ENCODE measurements around the gene INMT. TPM values are rescaled to one million over a fixed set of nuclear protein-coding genes. Genes with fewer than 3 reads are reported as not detected.
A peak's percentile ranks its signal among the peaks of the same experiment; 100 is the strongest.

The INMT gene
- total and polyA plus RNA-seq, 4 donors, result 0.35 to 11.6 (median 3.3) TPM

DNA sequence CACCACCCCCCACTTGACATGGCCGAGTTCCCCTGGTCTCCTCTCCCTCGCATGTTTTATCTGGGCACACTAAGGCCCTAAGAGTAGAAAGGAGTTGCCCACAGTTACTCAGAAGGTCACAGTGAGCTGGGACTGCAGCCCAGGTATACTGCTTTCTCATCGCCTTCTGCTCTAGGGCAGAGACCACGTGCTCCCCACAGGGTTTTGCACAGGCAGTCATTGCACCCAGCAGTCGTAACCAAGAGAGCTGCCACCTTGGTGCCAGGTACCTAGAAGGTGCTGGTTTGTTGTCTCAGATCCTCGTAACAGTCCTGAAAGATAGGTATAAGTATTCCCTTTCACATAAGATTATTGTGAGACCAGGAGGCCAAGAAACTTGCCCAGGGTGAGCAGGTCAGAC is 21.0 kb downstream of the INMT start:
- no peak overlapping the region for H3K27ac ChIP-seq (ENCODE audit: low read depth, low read length)
- no peak overlapping the region for H3K4me3 ChIP-seq (ENCODE audit: low read depth, low read length)
- no peaks in the 10 kb centered on the region for H3K36me3 ChIP-seq (ENCODE audit: control insufficient read depth, insufficient read depth, low read length)
- no peaks in the 10 kb centered on the region for H3K27me3 ChIP-seq (ENCODE audit: control insufficient read depth, insufficient read depth, low read length)
- whole genome bisulfite sequencing (ENCODE audit: insufficient coverage), result 92% methylated on average over 4 of the region's 6 CpGs
- no peak for DNase-seq (ENCODE audit: low read depth in 4 of 6, low spot score in 6 of 6)
- H3K9me3 ChIP-seq (ENCODE audit: control insufficient read depth, insufficient read depth, low read length), result no peaks in the 10 kb centered on the region
- H3K4me1 ChIP-seq (ENCODE audit: control insufficient read depth, insufficient read depth, low read length), result peaks cover 11% of the 10 kb centered on the region

DNA sequence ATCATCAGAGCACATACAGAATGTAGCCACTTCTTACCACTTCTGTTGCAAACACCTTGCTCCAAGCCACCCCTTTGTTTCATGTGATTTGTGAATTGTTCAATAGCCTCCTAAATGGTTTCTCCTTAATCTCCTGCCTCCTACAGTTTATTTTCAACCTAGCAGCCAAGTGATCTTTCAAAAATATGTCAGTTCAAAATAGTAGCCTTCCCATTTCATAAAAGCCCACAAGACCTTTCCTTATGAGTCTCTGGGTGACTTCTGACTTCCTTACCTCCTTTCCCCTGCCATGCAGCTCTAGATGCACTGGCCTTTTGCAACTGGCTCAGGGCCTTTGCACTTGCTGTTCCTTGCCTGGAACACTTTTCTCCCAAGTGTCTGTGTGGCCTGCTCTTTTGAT is 24.1 kb downstream of the INMT start:
- H3K27ac ChIP-seq (ENCODE audit: low read depth, low read length), result no peak overlapping the region
- H3K36me3 ChIP-seq (ENCODE audit: control insufficient read depth, insufficient read depth, low read length), result peaks cover 6% of the 10 kb centered on the region
- H3K27me3 ChIP-seq (ENCODE audit: control insufficient read depth, insufficient read depth, low read length), result no peaks in the 10 kb centered on the region
- no peak for DNase-seq (ENCODE audit: low read depth in 4 of 6, low spot score in 6 of 6)
- no peak overlapping the region for H3K4me3 ChIP-seq (ENCODE audit: low read depth, low read length)
- H3K4me1 ChIP-seq (ENCODE audit: control insufficient read depth, insufficient read depth, low read length), result peaks cover 10% of the 10 kb centered on the region
- no peaks in the 10 kb centered on the region for H3K9me3 ChIP-seq (ENCODE audit: control insufficient read depth, insufficient read depth, low read length)

- DNase-seq (ENCODE audit: low read depth in 4 of 6, low spot score in 6 of 6), result no peak
- Histone ChIP-seq H3K27ac (ENCODE audit: low read depth, low read length) (no peak overlapping the region), H3K9me3 (ENCODE audit: control insufficient read depth, insufficient read depth, low read length) (no peaks in the 10 kb centered on the region), H3K4me3 (ENCODE audit: low read depth, low read length) (no peak overlapping the region), H3K4me1 (ENCODE audit: control insufficient read depth, insufficient read depth, low read length) (peaks cover 5% of the 10 kb centered on the region), H3K27me3 (ENCODE audit: control insufficient read depth, insufficient read depth, low read length) (no peaks in the 10 kb centered on the region), H3K36me3 (ENCODE audit: control insufficient read depth, insufficient read depth, low read length) (peaks cover 8% of the 10 kb centered on the region)
- WGBS (ENCODE audit: insufficient coverage), result 88% methylated on average over 2 of the region's 4 CpGs
These were observed 25.0 kb downstream of the INMT start for GRCh38 chr7:30776971-30777370.

DNA sequence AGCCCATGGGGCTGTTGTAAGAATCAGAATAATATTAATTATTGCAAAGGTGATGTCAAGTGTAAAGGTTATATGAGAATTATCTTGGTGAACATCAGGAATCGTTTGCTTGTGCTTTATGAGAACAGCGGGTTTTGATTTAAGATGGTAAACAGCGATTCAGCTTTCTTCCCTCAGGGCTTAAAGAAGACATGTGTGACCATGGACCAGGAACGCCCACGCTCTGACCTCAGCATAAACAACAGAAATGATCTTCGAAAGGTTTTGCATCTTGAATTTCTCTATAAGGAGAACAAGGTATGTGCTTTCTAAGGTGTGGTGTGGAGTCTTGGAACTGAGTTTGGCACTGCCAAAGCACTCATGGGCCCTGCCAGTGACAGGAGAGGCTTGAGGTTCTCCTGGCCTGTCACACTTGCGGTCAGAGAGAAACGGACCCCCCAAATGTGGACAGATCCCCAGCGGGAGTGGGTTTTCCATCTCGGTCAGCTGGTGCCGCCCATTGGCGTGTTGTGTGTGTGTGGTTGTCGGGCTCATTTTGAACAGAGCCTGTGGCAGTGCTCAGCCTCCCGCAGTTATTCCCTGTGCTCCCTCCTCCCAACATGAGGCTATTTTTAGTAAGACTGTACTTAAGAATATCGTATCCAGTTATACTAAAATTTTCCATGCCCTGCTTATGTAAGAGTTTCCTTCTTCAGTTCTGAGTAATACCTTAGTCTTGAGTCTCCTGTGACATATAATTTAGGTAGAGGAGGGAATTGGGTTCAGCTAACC is 26.5 kb downstream of the INMT start:
- Histone ChIP-seq H3K9me3 (ENCODE audit: control insufficient read depth, insufficient read depth, low read length) (no peaks in the 10 kb centered on the region), H3K27ac (ENCODE audit: low read depth, low read length) (no peak overlapping the region), H3K36me3 (ENCODE audit: control insufficient read depth, insufficient read depth, low read length) (peaks cover 12% of the 10 kb centered on the region), H3K27me3 (ENCODE audit: control insufficient read depth, insufficient read depth, low read length) (no peaks in the 10 kb centered on the region), H3K4me3 (ENCODE audit: low read depth, low read length) (no peak overlapping the region), H3K4me1 (ENCODE audit: control insufficient read depth, insufficient read depth, low read length) (peaks cover 4% of the 10 kb centered on the region)
- 95% methylated on average over 11 of the region's 15 CpGs for WGBS (ENCODE audit: insufficient coverage)
- DNase-seq (ENCODE audit: low read depth in 4 of 6, low spot score in 6 of 6), result no peak

- DNase-seq (ENCODE audit: low read depth in 4 of 6, low spot score in 6 of 6), result no peak
- no peak overlapping the region for H3K4me3 ChIP-seq (ENCODE audit: low read depth, low read length)
- 67% methylated on average over 1 of the region's 5 CpGs for WGBS (ENCODE audit: insufficient coverage)
- no peaks in the 10 kb centered on the region for H3K9me3 ChIP-seq (ENCODE audit: control insufficient read depth, insufficient read depth, low read length)
- H3K27me3 ChIP-seq (ENCODE audit: control insufficient read depth, insufficient read depth, low read length), result no peaks in the 10 kb centered on the region
- peaks cover 17% of the 10 kb centered on the region for H3K36me3 ChIP-seq (ENCODE audit: control insufficient read depth, insufficient read depth, low read length)
- peaks cover 4% of the 10 kb centered on the region for H3K4me1 ChIP-seq (ENCODE audit: control insufficient read depth, insufficient read depth, low read length)
- H3K27ac ChIP-seq (ENCODE audit: low read depth, low read length), result no peak overlapping the region
These were observed 27.6 kb downstream of the INMT start for GRCh38 chr7:30779574-30779973.

DNA sequence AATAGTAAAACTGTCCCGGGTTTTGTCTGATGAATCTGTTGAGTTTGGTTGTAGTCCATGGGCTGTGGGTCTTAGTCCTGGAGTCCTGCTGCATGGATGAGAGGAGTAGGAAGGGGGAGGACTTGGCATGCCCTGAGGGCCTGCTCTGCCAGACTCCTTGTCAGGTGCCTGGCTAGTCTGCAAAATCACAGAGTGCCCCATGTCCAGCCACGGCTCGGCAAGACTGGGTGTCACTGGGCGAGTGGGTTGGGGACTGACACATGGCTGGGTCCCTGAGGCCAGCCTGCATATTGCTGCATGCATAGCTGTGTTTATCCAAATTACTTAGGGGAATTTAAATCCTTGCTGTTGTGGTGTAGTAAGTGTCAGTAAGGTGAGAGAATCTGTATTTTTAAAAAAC is 29.0 kb downstream of the INMT start:
- H3K9me3 ChIP-seq (ENCODE audit: control insufficient read depth, insufficient read depth, low read length), result no peaks in the 10 kb centered on the region
- 81% methylated on average over 4 of the region's 4 CpGs for WGBS (ENCODE audit: insufficient coverage)
- peaks cover 4% of the 10 kb centered on the region for H3K4me1 ChIP-seq (ENCODE audit: control insufficient read depth, insufficient read depth, low read length)
- H3K27me3 ChIP-seq (ENCODE audit: control insufficient read depth, insufficient read depth, low read length), result no peaks in the 10 kb centered on the region
- peaks cover 23% of the 10 kb centered on the region for H3K36me3 ChIP-seq (ENCODE audit: control insufficient read depth, insufficient read depth, low read length)
- no peak overlapping the region for H3K27ac ChIP-seq (ENCODE audit: low read depth, low read length)
- no peak overlapping the region for H3K4me3 ChIP-seq (ENCODE audit: low read depth, low read length)
- no peak for DNase-seq (ENCODE audit: low read depth in 4 of 6, low spot score in 6 of 6)

DNA sequence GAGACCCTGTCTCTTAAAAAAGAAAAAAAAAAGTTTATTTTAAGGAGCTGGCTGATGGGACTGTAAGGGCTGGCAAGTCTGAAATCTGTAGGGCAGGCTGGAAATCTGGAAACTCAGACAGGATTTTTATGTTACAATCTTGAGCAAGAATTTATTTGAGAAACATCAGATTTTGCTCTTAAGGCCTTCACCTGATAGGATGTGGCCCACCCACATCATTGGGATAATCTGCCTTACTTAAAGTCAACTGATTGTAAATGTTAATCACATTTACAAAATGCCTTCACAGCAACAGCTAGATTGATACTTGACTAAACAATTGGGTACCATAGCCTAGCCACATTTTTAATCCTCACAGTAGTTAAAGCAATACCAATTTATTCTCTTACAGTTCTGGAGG is 30.8 kb downstream of the INMT start:
- Histone ChIP-seq H3K27ac (ENCODE audit: low read depth, low read length) (no peak overlapping the region), H3K9me3 (ENCODE audit: control insufficient read depth, insufficient read depth, low read length) (no peaks in the 10 kb centered on the region), H3K36me3 (ENCODE audit: control insufficient read depth, insufficient read depth, low read length) (peaks cover 26% of the 10 kb centered on the region), H3K4me1 (ENCODE audit: control insufficient read depth, insufficient read depth, low read length) (peaks cover 4% of the 10 kb centered on the region), H3K27me3 (ENCODE audit: control insufficient read depth, insufficient read depth, low read length) (no peaks in the 10 kb centered on the region), H3K4me3 (ENCODE audit: low read depth, low read length) (no peak overlapping the region)
- DNase-seq (ENCODE audit: low read depth in 4 of 6, low spot score in 6 of 6), result no peak

DNA sequence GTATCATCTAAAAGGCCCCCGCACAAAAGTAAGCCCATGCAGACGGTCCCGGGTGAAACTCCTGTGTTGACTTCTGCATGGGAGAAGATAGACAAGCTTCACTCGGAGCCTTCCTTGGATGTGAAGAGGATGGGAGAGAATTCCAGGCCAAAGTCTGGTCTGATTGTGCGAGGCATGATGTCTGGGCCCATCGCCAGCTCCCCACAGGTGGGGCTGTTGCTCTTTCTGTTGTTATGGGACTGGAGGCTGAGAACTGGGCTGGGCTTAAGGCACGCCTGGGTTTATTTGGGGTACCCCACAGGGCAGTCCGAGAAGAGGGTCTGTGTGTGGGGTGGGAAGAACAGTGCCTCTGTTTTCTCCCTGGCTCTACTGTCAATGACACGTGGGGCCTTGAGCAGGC is 33.9 kb downstream of the INMT start:
- no peaks in the 10 kb centered on the region for H3K27me3 ChIP-seq (ENCODE audit: control insufficient read depth, insufficient read depth, low read length)
- DNase-seq (ENCODE audit: low read depth in 4 of 6, low spot score in 6 of 6), result peak in 1 of 6 donors; percentile 40
- peaks cover 25% of the 10 kb centered on the region for H3K36me3 ChIP-seq (ENCODE audit: control insufficient read depth, insufficient read depth, low read length)
- no peak overlapping the region for H3K27ac ChIP-seq (ENCODE audit: low read depth, low read length)
- 74% methylated on average over 8 of the region's 9 CpGs for WGBS (ENCODE audit: insufficient coverage)
- H3K4me3 ChIP-seq (ENCODE audit: low read depth, low read length), result no peak overlapping the region
- H3K4me1 ChIP-seq (ENCODE audit: control insufficient read depth, insufficient read depth, low read length), result peaks cover 3% of the 10 kb centered on the region
- no peaks in the 10 kb centered on the region for H3K9me3 ChIP-seq (ENCODE audit: control insufficient read depth, insufficient read depth, low read length)

GRCh38 chr7:30787486-30787885 is 35.6 kb downstream of the INMT start:
- WGBS (ENCODE audit: insufficient coverage), result no CpG with 5 or more reads among the region's 1 CpG
- Histone ChIP-seq H3K4me1 (ENCODE audit: control insufficient read depth, insufficient read depth, low read length) (no peaks in the 10 kb centered on the region), H3K27ac (ENCODE audit: low read depth, low read length) (no peak overlapping the region), H3K36me3 (ENCODE audit: control insufficient read depth, insufficient read depth, low read length) (peaks cover 24% of the 10 kb centered on the region), H3K9me3 (ENCODE audit: control insufficient read depth, insufficient read depth, low read length) (no peaks in the 10 kb centered on the region), H3K27me3 (ENCODE audit: control insufficient read depth, insufficient read depth, low read length) (no peaks in the 10 kb centered on the region), H3K4me3 (ENCODE audit: low read depth, low read length) (no peak overlapping the region)
- no peak for DNase-seq (ENCODE audit: low read depth in 4 of 6, low spot score in 6 of 6)

DNA sequence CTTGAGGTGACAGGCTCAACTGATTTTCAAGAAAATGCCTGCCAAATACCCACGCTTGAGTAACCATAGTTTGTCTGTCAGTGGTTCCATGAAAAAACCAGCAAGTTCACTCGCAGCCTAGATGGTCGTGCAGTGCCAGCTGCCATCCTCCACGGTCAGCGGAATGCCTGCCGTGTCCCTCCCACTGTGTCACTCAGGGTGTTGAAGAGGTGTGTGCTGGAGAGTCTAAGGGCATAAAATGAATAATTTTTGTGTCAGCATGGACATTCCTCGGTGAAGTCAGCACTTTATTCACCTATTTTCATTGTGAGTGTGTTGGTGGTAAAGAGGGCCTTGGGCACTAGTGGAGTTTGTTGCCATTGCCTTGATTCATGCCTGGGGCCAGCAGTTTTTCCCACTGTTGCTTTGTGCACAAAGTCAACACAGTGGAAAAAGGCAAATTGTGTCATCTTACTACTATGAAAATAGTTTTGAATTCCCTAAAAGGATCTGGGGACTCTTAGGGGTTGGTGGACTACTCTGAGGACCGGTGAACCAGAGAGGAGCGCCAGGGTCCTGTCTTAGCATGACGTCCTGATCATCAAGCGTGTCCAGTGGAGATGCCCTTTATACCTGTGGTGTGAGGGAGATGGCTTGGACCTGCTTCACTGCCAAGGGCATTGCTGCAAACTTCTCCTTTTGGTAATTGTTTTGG is 36.9 kb downstream of the INMT start:
- H3K4me1 ChIP-seq (ENCODE audit: control insufficient read depth, insufficient read depth, low read length), result no peaks in the 10 kb centered on the region
- H3K4me3 ChIP-seq (ENCODE audit: low read depth, low read length), result no peak overlapping the region
- no peaks in the 10 kb centered on the region for H3K27me3 ChIP-seq (ENCODE audit: control insufficient read depth, insufficient read depth, low read length)
- no peak overlapping the region for H3K27ac ChIP-seq (ENCODE audit: low read depth, low read length)
- peak in 1 of 6 donors; percentile 40 for DNase-seq (ENCODE audit: low read depth in 4 of 6, low spot score in 6 of 6)
- 70% methylated on average over 7 of the region's 11 CpGs for WGBS (ENCODE audit: insufficient coverage)
- no peaks in the 10 kb centered on the region for H3K9me3 ChIP-seq (ENCODE audit: control insufficient read depth, insufficient read depth, low read length)
- peaks cover 23% of the 10 kb centered on the region for H3K36me3 ChIP-seq (ENCODE audit: control insufficient read depth, insufficient read depth, low read length)
